Panc1 (cell line): ENCODE data around the gene TRAM2. TPM values are rescaled to one million over a fixed set of nuclear protein-coding genes. Genes with fewer than 3 reads are reported as not detected.

ENCODE experiments used
- ATAC-seq: fragments of 200-7000 bp; cut with Tn5 transposase; 2 replicates; pipeline ENCODE4 v1.9.1; 2020; ENCODE audit warnings: mild to moderate bottlenecking, moderate library complexity
- BruUV-seq: library from RNA; stranded (reverse); fragments of 400-500 nt; replicated peaks from 2 replicates; lab custom pipeline; 2021; lab: Mats Ljungman, UMichigan
- CTCF ChIA-PET: fragments of 300-600 bp; sonication (Branson Sonifier 250); formaldehyde crosslinking; loops from one replicate; lab custom pipeline; 2022; ENCODE audit warnings: antibody characterized with exemption; lab: Charles Lee
- POLR2A ChIA-PET: fragments of 300-600 bp; sonication (Branson Sonifier 250); formaldehyde crosslinking; loops from one replicate; lab custom pipeline; 2022; ENCODE audit warnings: antibody characterized with exemption; lab: Charles Lee
- DNase-seq: peaks from one replicate; pipeline ENCODE4 v3.0.0-alpha.2; 2010; ENCODE audit warnings: low read depth, low spot score
- H3K27ac ChIP-seq: 2 replicates; pipeline ENCODE4 v1.5.1; 2011; ENCODE audit warnings: mild to moderate bottlenecking, low read length, inconsistent platforms
- H3K27me3 ChIP-seq: fragments of 200-500 bp; sonication (Bioruptor generic); 2 replicates; pipeline ENCODE4 v1.6.0; 2014; ENCODE audit warnings: low read length, inconsistent platforms; ENCODE audit not compliant: control insufficient read depth, insufficient read depth
- H3K36me3 ChIP-seq: fragments of 200-500 bp; sonication (Bioruptor generic); 2 replicates; pipeline ENCODE4 v1.5.1; 2014; ENCODE audit warnings: inconsistent platforms, mild to moderate bottlenecking, low read length, moderate library complexity; ENCODE audit not compliant: control insufficient read depth, insufficient read depth
- H3K4me1 ChIP-seq: 2 replicates; pipeline ENCODE4 v1.5.1; 2011; ENCODE audit warnings: inconsistent platforms, mild to moderate bottlenecking, low read length, moderate library complexity; ENCODE audit not compliant: control insufficient read depth, insufficient read depth
- H3K4me3 ChIP-seq, 2 experiments: 2 replicates each; pipeline ENCODE4 v1.5.1; 2011 to 2012; ENCODE audit warnings: low read depth in 2 of 2, low read length in 2 of 2, mild to moderate bottlenecking in 2 of 2, inconsistent platforms in 1 of 2, moderate library complexity in 1 of 2
- H3K9me3 ChIP-seq: fragments of 200-500 bp; sonication (Bioruptor generic); 2 replicates; pipeline ENCODE4 v1.5.1; 2014; ENCODE audit warnings: low read depth, mild to moderate bottlenecking, inconsistent platforms, low read length, moderate library complexity; ENCODE audit not compliant: control insufficient read depth, insufficient read depth
- CTCF ChIP-seq: fragments of 450-650 bp; IDR thresholded peaks from 2 replicates; pipeline ENCODE4 v1.5.1; 2017; ENCODE audit warnings: mild to moderate bottlenecking
- POLR2AphosphoS5 ChIP-seq: IDR thresholded peaks from 2 replicates; pipeline ENCODE4 v1.6.1; 2012; ENCODE audit warnings: mild to moderate bottlenecking, low read depth, low read length, moderate library complexity
- REST ChIP-seq, 2 experiments: IDR thresholded peaks; 2 replicates each; pipeline ENCODE4 v1.6.1; 2011 to 2012; ENCODE audit warnings: low read depth in 2 of 2, control low read depth in 1 of 2, low read length in 1 of 2, mild to moderate bottlenecking in 1 of 2, moderate library complexity in 1 of 2; ENCODE audit not compliant: insufficient read depth in 1 of 2
- SIN3A ChIP-seq: IDR thresholded peaks from 2 replicates; pipeline ENCODE4 v1.6.1; 2012; ENCODE audit warnings: low read depth, mild to moderate bottlenecking, low read length, moderate library complexity, borderline replicate concordance; ENCODE audit not compliant: insufficient read depth
- TCF7L2 ChIP-seq: IDR thresholded peaks from 2 replicates; pipeline ENCODE4 v1.6.1; 2011; ENCODE audit warnings: mild to moderate bottlenecking, low read depth, low read length, inconsistent platforms
- in situ Hi-C: cut with HindIII; loops from 2 replicates; pipeline ENCODE4 v1.10.0; 2016; ENCODE audit warnings: low sequenced_read_pairs, low pct_unique_long_range_greater_than_20kb
- intact Hi-C: fragments of 100-400 bp; cut with micrococcal nuclease; formaldehyde crosslinking; loops from one replicate; pipeline ENCODE4 v1.10.0; 2022; ENCODE audit not compliant: unreplicated experiment
- total RNA-seq: library from RNA; stranded (reverse); gene quantifications from one replicate; pipeline ENCODE4 v1.2.1, GENCODE V29; 2021; ENCODE audit not compliant: unreplicated experiment

The TRAM2 gene
- total RNA-seq, 1 experiment from 2014 or later, result 56.7 TPM

- 0 out of 2 replicates have a peak, but pooled peaks have one; percentile 56 for ATAC-seq
- no peak for DNase-seq
- intact Hi-C loops (no loop called here), in situ Hi-C loops (no loop called here)
- H3K27ac ChIP-seq, result no peak overlapping the region
- no peaks in the 10 kb centered on the region for H3K36me3 ChIP-seq
- H3K4me1 ChIP-seq, result no peaks in the 10 kb centered on the region
- ChIA-PET CTCF (interaction anchor here (0.5 kb wide), 1 partner anchor 15 kb away, joined by 3 read pairs; no protein-coding TSS in a partner anchor), POLR2A (interaction anchor here (1.0 kb wide), 1 partner anchor 15 kb away, joined by 3 read pairs; no protein-coding TSS in a partner anchor)
- no peak overlapping the region for H3K4me3 ChIP-seq
- no peaks in the 10 kb centered on the region for H3K27me3 ChIP-seq
- BruUV-seq, result no TSS peak
- H3K9me3 ChIP-seq, result no peaks in the 10 kb centered on the region
- TF ChIP-seq REST (IDR thresholded peaks at IDR 0.05; ENCODE audit: insufficient read depth in 1 of 2, low read depth in 2 of 2, low read length in 1 of 2) (no peak), TCF7L2 (no peak), POLR2AphosphoS5 (no peak), CTCF (no peak), SIN3A (no peak)
These were observed 93.8 kb downstream of the TRAM2 start for GRCh38 chr6:52482903-52483670.

GRCh38 chr6:52475307-52475706 is 101.6 kb downstream of the TRAM2 start:
- Histone ChIP-seq H3K36me3 (no peaks in the 10 kb centered on the region), H3K27me3 (no peaks in the 10 kb centered on the region), H3K27ac (no peak overlapping the region), H3K9me3 (no peaks in the 10 kb centered on the region), H3K4me1 (no peaks in the 10 kb centered on the region), H3K4me3 (no peak overlapping the region)
- POLR2A ChIA-PET, result no interaction called here
- TF ChIP-seq POLR2AphosphoS5 (no peak), CTCF (no peak), SIN3A (no peak), TCF7L2 (no peak), REST (IDR thresholded peaks at IDR 0.05; ENCODE audit: insufficient read depth in 1 of 2, low read depth in 2 of 2, low read length in 1 of 2) (no peak)
- DNase-seq (no peak), ATAC-seq (no peak)
- CTCF ChIA-PET, result interaction anchor here (0.6 kb wide), 1 partner anchor 176 kb away, joined by 5 read pairs; no protein-coding TSS in a partner anchor
- in situ Hi-C loops (no loop called here), intact Hi-C loops (no loop called here)
- BruUV-seq, result no TSS peak
